Fibroblast of the aortic adventitia (primary cell): ENCODE measurements around the gene VPREB3. TPM values are rescaled to one million over a fixed set of nuclear protein-coding genes. Genes with fewer than 3 reads are reported as not detected.
A peak's percentile ranks its signal among the peaks of the same experiment; 100 is the strongest.

Experiments
- DNase-seq: peaks from one replicate; pipeline ENCODE4 v3.0.0-alpha.2; 2010; ENCODE audit warnings: low read depth
- H3K4me3 ChIP-seq: 2 replicates; pipeline ENCODE4 v1.5.1; 2011; ENCODE audit warnings: low read depth, mild to moderate bottlenecking, control low read depth, low read length, moderate library complexity
- total RNA-seq: library from RNA; depleted of rRNA; stranded (reverse); fragments of >200 nt; gene quantifications from 2 replicates; pipeline ENCODE4 v1.2.3, GENCODE V29; 2012; ENCODE audit warnings: low replicate concordance
- TF ChIP-seq, protein P1 (sequence below): IDR thresholded peaks from 2 replicates; pipeline ENCODE4 v1.5.1; 2011; ENCODE audit warnings: mild to moderate bottlenecking, low read length, control low read depth, inconsistent platforms; ENCODE audit not compliant: insufficient read depth

VPREB3 gene
- total RNA-seq, 1 donor = not detected

DNA sequence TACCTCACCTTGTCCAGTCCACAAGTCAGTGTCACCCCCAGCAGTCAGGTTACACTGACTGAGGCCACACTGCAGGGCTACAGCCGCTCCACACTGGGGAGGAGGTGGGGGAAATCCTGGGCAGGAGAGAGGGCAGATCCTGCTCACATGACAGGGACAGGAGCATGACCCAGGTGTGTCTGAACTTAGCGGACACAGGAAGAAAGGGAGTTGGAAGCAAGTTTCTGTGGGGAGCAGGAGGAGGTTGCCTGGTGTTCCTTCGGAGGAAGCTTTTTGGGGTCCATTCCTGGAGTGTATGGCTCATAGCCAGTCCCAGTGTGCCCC lies 24.3 kb upstream of the VPREB3 start:
- TF ChIP-seq, protein P1, sequence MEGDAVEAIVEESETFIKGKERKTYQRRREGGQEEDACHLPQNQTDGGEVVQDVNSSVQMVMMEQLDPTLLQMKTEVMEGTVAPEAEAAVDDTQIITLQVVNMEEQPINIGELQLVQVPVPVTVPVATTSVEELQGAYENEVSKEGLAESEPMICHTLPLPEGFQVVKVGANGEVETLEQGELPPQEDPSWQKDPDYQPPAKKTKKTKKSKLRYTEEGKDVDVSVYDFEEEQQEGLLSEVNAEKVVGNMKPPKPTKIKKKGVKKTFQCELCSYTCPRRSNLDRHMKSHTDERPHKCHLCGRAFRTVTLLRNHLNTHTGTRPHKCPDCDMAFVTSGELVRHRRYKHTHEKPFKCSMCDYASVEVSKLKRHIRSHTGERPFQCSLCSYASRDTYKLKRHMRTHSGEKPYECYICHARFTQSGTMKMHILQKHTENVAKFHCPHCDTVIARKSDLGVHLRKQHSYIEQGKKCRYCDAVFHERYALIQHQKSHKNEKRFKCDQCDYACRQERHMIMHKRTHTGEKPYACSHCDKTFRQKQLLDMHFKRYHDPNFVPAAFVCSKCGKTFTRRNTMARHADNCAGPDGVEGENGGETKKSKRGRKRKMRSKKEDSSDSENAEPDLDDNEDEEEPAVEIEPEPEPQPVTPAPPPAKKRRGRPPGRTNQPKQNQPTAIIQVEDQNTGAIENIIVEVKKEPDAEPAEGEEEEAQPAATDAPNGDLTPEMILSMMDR = no peak
- no peak for DNase-seq
- H3K4me3 ChIP-seq = no peak overlapping the region

DNA sequence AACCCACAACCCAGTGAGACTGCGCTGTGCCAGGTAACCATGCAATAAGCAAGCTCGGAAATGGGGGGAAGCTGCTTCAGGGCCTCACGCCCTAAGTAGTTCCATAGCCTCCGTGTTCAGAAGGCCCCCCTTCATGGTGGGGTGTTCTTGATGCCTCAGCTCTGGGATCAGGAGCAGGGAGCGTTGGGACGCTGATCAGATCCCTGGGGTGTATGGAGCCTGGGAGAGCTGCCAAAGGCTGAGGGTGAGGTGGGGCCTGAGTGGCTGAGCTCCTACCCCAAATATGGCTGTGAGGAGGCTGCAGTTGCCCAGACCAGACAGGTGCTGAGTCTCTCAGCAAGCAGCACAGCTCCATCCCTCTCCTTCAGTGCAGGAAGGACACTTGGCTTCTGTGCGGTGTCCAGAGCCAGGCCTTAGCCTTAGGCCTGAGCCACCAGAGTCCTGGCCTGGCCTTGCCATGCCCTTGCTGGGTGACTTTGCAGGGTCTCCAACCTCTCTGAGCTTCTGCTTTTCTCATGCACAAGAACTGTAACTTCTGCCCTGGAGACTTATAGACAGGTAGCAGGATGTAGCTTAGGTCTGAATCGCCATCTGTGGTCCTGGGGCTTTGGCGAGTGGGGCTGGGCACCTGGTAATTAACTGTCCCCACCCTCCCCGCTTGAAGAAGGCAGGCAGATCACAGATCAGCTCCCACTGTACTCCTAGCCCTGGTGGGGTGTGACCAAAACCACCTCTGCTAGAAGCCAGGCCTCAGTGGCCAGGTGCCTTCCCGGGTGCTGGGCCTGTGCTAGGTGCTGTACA lies 23.8 kb upstream of the VPREB3 start:
- TF ChIP-seq, protein P1 = no peak
- DNase-seq = peak; percentile 11

DNA sequence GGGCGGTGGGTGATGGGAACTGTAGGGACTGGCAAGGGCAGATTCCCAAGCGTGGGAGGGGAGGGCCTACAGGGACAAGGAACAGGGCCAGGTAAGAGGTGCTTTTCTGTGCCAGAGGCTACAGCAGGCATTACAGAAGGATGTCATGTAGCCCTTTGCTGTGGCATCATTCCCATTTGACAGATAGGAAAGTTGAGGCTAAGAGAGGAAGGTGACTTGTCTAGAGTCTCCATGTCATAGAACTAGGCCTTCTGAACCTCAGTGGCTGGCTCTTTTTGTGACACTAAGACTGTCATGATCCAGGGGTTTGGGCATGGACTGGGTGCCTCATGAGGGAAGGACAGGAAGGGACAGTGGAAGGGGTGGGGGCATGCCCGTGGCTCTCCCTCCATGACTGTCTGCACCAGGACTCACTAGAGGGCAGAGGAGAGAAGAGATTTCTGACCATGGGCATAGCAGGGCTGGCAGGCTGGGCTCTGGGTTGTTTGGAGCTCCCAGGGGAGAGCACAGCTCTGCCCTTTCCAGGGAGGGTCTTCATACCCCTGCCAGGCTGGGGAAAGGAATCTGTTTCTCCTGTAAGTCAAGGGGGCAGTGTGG lies 21.7 kb upstream of the VPREB3 start:
- TF ChIP-seq, protein P1 = no peak
- no peak for DNase-seq
- H3K4me3 ChIP-seq = no peak overlapping the region

More for the DNA sequence above, 23.8 kb upstream of the VPREB3 start:
- no peak overlapping the region for H3K4me3 ChIP-seq

DNA sequence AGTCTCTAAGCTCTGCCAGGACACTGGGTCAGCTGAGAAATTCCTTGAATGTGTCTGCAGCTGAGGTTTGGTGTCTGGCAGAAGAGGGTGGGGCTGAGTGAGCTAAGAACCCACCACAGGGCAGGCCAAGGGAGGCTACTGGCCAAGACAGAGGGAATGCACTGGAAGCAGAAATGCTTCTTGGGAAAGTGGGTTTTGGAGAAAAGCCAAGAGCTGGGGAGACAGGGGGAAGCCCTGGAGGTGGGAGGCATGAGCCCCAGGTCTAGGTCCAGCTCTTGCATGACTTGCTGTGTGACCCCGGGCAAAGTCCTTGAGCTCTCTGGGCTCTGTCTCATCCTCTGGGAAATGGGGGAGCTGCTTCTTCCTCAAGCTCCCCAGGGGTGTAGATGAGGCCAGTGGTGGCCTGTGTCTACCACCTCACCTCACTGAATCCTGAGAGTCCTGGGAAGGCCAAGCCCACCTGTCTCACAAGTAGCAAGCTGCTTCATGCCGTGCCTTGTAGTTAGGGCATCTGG lies 20.8 kb upstream of the VPREB3 start:
- peak; percentile 89 for DNase-seq
- TF ChIP-seq, protein P1 = no peak
- H3K4me3 ChIP-seq = no peak overlapping the region

GRCh38 chr22:23774114-23774921 lies 20.1 kb upstream of the VPREB3 start:
- TF ChIP-seq, protein P1 = no peak
- no peak overlapping the region for H3K4me3 ChIP-seq
- no peak for DNase-seq

DNA sequence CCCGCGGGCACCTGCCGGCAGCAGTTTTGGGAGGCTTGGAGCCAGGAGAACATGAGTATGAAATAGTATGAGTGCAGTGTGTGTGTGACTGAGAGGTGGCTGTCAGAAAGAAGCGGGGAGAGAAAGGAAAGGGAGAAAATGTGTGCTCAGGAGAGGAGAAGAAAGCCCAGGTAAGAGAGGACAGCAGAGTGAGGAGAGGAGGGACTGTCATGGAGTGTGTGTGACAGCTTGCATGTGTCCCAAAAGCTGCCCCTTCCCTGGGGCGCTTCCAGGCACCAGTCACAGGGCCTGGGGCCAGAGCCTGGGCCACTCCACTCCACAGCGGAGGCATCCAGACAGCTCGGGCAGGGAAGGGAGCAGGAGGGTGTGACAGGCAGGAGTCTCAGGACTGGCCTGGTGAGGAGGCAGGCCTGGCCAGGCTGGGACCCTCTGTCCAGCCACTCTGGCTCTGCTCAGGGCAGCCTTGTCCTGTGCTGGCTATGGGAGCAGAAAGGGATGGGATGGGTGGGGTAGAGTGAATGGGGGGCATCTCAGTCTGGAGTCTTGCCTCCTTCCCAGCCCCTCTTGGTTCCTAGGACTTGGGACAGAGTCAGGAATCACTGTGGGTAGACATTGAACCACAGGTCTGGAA lies 19.4 kb upstream of the VPREB3 start:
- DNase-seq = no peak
- TF ChIP-seq, protein P1 = no peak
- peak overlapping the region; percentile 62 for H3K4me3 ChIP-seq
